ENCODE results near the gene SH2D3C. TPM values are rescaled to one million over a fixed set of nuclear protein-coding genes. Genes with fewer than 3 reads are reported as not detected.

Gene SH2D3C
- total and polyA plus RNA-seq, 2 of the 4 experiments (the other 2 are of a cell fraction): under 0.01 to 0.24 TPM

- dilution Hi-C loops (cut with HindIII; ENCODE audit: low sequenced_read_pairs, unreplicated experiment) (no loop called here), intact Hi-C loops (cut with micrococcal nuclease) (no loop called here), in situ Hi-C loops (cut with MboI; ENCODE audit: low sequenced_read_pairs) (loop anchor here (5.0 kb wide), 1 partner anchor 43 kb away; the partner anchor contains the start of gene TOR2A)
- Histone ChIP-seq H2BK120ac (ENCODE audit: low read depth, low read length) (no peak overlapping the region), H2AFZ (replicated peaks; ENCODE audit: low read length, poor library complexity) (no peak overlapping the region), H3K27ac (ENCODE audit: insufficient read depth, low read length) (no peak overlapping the region), H3K27me3 (ENCODE audit: control insufficient read depth, insufficient read depth, low read length) (peaks cover 8% of the 10 kb centered on the region; the same call in 1 of the 2 replicates), H3K9me3 (ENCODE audit: control insufficient read depth, insufficient read depth, low read length) (no peaks in the 10 kb centered on the region), H3K9me1 (ENCODE audit: insufficient read depth, low read length) (no peaks in the 10 kb centered on the region), H3K36me3 (ENCODE audit: control insufficient read depth, insufficient read depth, low read length) (no peaks in the 10 kb centered on the region), H3K14ac (replicated peaks; ENCODE audit: low read depth, low read length) (no peak overlapping the region), H3K9ac (ENCODE audit: low read depth, low read length) (no peak overlapping the region), H3K79me1 (ENCODE audit: low read depth in 1 of 2, low read length in 2 of 2) (no peaks in the 10 kb centered on the region), H2BK15ac (ENCODE audit: low read depth, low read length) (no peak overlapping the region), H2AK5ac (ENCODE audit: low read depth, low read length) (no peak overlapping the region), H3K4me1 (ENCODE audit: control insufficient read depth, insufficient read depth, low read length) (no peaks in the 10 kb centered on the region), H2AK9ac (replicated peaks; ENCODE audit: low read depth, low read length, poor library complexity) (no peak overlapping the region), H3K23ac (ENCODE audit: low read depth, low read length) (no peak overlapping the region), H3K4me3 (ENCODE audit: insufficient read depth, low read depth, low read length) (no peak overlapping the region), H2BK5ac (ENCODE audit: low read depth, low read length, poor library complexity, severe bottlenecking) (no peak overlapping the region), H3K18ac (ENCODE audit: low read depth, low read length) (no peak overlapping the region), H4K20me1 (ENCODE audit: insufficient read depth, low read length) (no peaks in the 10 kb centered on the region), H3K56ac (ENCODE audit: extremely low read depth, insufficient read depth, low read length) (no peak overlapping the region), H3K4ac (ENCODE audit: low read depth, low read length) (no peak overlapping the region), H2BK20ac (ENCODE audit: low read depth, low read length) (no peak overlapping the region), H4K5ac (ENCODE audit: low read depth, low read length) (no peak overlapping the region), H3K4me2 (ENCODE audit: low read depth, low read length) (no peak overlapping the region), H4K8ac (ENCODE audit: low read depth in 2 of 2, low read length in 2 of 2) (no peak overlapping the region), H4K91ac (ENCODE audit: insufficient read depth, low read depth, low read length) (no peak overlapping the region)
- TF ChIP-seq MAFK (IDR thresholded peaks at IDR 0.05; ENCODE audit: low read depth, low read length): no peak
- BruUV-seq (replicated peaks): no TSS peak
- no peak for ATAC-seq (ENCODE audit: low read depth)
- CTCF ChIA-PET: no interaction called here
- WGBS, 2 experiments (ENCODE audit: extremely low coverage in 2 of 2, insufficient read length in 1 of 2): 51% methylated on average over 7 of the region's 20 CpGs; no CpG with 5 or more reads in 1 of the 2 experiments
- POLR2A ChIA-PET (ENCODE audit: unreplicated experiment): no interaction called here
- DNase-seq: no peak
These were observed 1.8 kb upstream of the SH2D3C start for GRCh38 chr9:127780126-127780885.

Measured in IMR-90 (cell line).